BJ (cell line): ENCODE data around the gene MYNN. TPM values are rescaled to one million over a fixed set of nuclear protein-coding genes. Genes with fewer than 3 reads are reported as not detected.

Source experiments
- CTCF ChIA-PET: fragments of 350-600 bp; formaldehyde crosslinking; extraction: SDS; loops from one replicate; lab custom pipeline; 2021; ENCODE audit warnings: antibody characterized with exemption, inconsistent platforms; lab: Yijun Ruan, JAX
- POLR2A ChIA-PET: fragments of 300-600 bp; sonication (Branson Sonifier 250); formaldehyde crosslinking; extraction: SDS; loops from one replicate; lab custom pipeline; 2021; ENCODE audit warnings: antibody characterized with exemption; lab: Charles Lee
- DNase-seq: peaks from one replicate; pipeline ENCODE4 v3.0.0-alpha.2; 2011; ENCODE audit warnings: low read depth
- H3K27me3 ChIP-seq: 2 replicates; pipeline ENCODE4 v1.6.0; 2011; ENCODE audit warnings: low read length; ENCODE audit not compliant: control insufficient read depth, insufficient read depth
- H3K36me3 ChIP-seq: 2 replicates; pipeline ENCODE4 v1.5.1; 2011; ENCODE audit warnings: low read length; ENCODE audit not compliant: control insufficient read depth, insufficient read depth
- H3K4me3 ChIP-seq: 2 replicates; pipeline ENCODE4 v1.5.1; 2011; ENCODE audit warnings: low read depth, mild to moderate bottlenecking, control low read depth, low read length
- polyA plus RNA-seq: library from polyadenylated mRNA; depleted of rRNA; stranded (reverse); fragments of >200 nt; gene quantifications from 2 replicates; pipeline ENCODE4 v1.2.3, GENCODE V29; 2011
- TF ChIP-seq, protein P1 (sequence below): IDR thresholded peaks from 2 replicates; pipeline ENCODE4 v1.5.1; 2011; ENCODE audit warnings: low read depth, mild to moderate bottlenecking, control low read depth, inconsistent platforms, low read length, moderate library complexity; ENCODE audit not compliant: insufficient read depth

The MYNN gene
- polyA plus RNA-seq, 1 experiment = 10.1 TPM

DNA sequence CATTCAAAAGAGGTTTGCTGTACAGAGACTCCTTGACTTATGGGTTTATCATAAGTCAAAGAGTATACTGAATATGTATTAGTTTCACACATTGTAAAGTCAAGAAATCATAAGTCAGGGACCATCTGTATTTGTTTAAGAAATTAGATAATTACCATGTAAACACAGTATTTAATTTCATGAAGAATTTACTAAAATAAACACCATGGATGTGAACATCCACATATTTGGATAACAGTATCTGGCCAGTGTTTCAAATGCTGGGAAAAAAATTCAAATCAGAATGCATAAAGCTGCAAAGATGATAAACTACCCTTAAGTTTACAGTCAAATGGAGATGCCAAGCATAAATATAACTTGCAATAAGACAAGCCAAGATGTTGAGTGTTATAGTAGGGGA lies 17.0 kb downstream of the MYNN start:
- Histone ChIP-seq H3K36me3 (peaks cover 2% of the 10 kb centered on the region; the same call in 1 of the 2 replicates), H3K4me3 (no peak overlapping the region), H3K27me3 (no peaks in the 10 kb centered on the region)
- TF ChIP-seq, protein P1, sequence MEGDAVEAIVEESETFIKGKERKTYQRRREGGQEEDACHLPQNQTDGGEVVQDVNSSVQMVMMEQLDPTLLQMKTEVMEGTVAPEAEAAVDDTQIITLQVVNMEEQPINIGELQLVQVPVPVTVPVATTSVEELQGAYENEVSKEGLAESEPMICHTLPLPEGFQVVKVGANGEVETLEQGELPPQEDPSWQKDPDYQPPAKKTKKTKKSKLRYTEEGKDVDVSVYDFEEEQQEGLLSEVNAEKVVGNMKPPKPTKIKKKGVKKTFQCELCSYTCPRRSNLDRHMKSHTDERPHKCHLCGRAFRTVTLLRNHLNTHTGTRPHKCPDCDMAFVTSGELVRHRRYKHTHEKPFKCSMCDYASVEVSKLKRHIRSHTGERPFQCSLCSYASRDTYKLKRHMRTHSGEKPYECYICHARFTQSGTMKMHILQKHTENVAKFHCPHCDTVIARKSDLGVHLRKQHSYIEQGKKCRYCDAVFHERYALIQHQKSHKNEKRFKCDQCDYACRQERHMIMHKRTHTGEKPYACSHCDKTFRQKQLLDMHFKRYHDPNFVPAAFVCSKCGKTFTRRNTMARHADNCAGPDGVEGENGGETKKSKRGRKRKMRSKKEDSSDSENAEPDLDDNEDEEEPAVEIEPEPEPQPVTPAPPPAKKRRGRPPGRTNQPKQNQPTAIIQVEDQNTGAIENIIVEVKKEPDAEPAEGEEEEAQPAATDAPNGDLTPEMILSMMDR = no peak
- POLR2A ChIA-PET = interaction anchor here (1.1 kb wide), 1 partner anchor 17 kb away, joined by 3 read pairs; the partner anchor contains the start of gene MYNN
- CTCF ChIA-PET = no interaction called here
- DNase-seq = no peak

DNA sequence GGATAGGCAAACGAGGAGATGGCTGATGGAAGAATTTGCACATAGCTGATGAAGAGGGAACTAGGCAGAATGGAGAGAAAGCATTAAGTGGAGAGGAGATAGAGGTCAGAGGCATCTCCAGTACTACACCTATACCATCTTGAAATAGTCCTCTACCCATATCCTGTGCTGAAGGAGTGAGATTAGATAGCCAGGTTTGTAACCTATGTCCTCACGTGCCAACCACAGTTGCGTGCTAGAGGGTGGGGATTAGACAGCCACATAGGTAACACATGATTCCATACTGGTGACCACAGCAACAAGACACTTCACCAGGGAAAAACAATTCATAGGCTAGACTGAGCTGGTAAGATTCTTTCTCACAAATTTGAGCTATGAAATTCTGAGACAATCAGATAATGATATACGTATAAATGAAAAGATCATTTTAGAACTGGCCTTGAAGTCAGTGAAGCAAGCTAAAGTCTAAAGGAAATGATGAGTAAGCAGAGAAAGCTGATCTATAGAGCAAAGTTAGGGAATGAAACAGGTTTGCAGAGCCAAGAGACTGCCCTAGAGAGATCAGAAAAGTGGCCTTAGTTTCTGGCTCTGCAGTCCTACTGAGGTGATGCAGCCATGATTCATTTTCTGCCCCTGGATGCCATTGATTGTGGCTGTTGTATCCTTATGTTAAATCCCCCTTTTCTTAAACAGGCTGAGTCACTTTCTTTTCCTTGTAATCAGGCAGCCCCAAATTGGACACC lies 17.7 kb downstream of the MYNN start:
- TF ChIP-seq, protein P1 = no peak
- ChIA-PET CTCF (no interaction called here), POLR2A (interaction anchor here (1.1 kb wide), 1 partner anchor 18 kb away, joined by 3 read pairs; the partner anchor contains the start of gene MYNN)
- H3K27me3 ChIP-seq = no peaks in the 10 kb centered on the region
- H3K4me3 ChIP-seq = no peak overlapping the region
- H3K36me3 ChIP-seq = peaks cover 2% of the 10 kb centered on the region; the same call in 1 of the 2 replicates
- DNase-seq = no peak

- Histone ChIP-seq H3K27me3 (no peaks in the 10 kb centered on the region), H3K4me3 (no peak overlapping the region), H3K36me3 (peaks cover 2% of the 10 kb centered on the region; the same call in 1 of the 2 replicates)
- ChIA-PET CTCF (no interaction called here), POLR2A (no interaction called here)
- TF ChIP-seq, protein P1 = no peak
- no peak for DNase-seq
These were observed 19.2 kb downstream of the MYNN start for GRCh38 chr3:169792359-169792758.

DNA sequence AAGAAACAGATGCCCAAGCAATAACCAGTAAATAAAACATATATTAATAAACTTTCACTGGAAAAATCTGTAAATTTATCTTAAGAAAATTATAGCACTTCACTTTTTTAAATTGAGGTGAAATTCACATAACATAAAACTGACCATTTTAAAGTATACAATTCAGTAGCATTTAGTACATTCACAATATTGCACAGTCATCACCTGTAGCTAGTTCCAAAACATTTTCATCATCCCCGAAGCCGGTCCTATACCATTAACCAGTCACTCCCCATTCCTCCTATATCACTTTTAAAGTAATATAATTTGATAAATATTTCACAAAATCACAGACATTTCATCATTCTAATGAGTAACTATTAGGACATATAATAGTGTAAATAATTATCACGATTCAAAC lies 31.5 kb downstream of the MYNN start:
- H3K27me3 ChIP-seq = no peaks in the 10 kb centered on the region
- ChIA-PET POLR2A (no interaction called here), CTCF (no interaction called here)
- TF ChIP-seq, protein P1 = no peak
- H3K4me3 ChIP-seq = no peak overlapping the region
- DNase-seq = no peak
- H3K36me3 ChIP-seq = no peaks in the 10 kb centered on the region

DNA sequence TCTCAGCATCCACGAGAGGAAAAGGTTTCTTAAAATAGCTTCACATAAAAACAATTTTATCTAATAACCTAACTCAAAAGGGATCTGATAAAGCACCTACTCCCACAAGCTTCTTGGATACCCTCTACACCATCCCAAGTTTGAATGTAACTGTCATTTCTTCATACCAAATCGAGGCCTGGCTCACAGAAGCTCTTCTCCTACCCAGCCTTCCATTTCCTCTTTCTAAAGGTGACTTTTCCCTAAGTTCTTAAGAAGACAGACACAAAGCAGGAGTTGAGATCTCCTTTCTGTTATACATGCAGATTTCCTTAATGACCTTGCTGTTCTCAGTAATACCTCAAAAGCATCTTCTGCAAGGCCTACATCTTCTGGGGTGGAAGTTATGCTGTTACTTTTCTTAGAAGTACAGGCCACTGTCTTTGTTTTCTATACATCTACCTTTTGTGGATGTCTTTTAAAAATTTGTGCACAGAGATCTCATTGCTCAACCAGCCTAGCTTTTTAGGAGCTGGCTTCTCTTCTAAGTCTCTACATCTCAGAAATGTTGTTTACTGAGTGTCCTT lies 36.1 kb downstream of the MYNN start:
- DNase-seq = no peak
- H3K36me3 ChIP-seq = no peaks in the 10 kb centered on the region
- H3K27me3 ChIP-seq = no peaks in the 10 kb centered on the region
- ChIA-PET POLR2A (interaction anchor here (0.6 kb wide), 1 partner anchor 34 kb away, joined by 11 read pairs; no protein-coding TSS in a partner anchor), CTCF (interaction anchor here (1.2 kb wide), 1 partner anchor 46 kb away, joined by 3 read pairs; no protein-coding TSS in a partner anchor)
- TF ChIP-seq, protein P1 = no peak
- H3K4me3 ChIP-seq = no peak overlapping the region
